ENCODE measurements around the gene UST. TPM values are rescaled to one million over a fixed set of nuclear protein-coding genes. Genes with fewer than 3 reads are reported as not detected.

The UST gene
- total and polyA plus RNA-seq, 4 donors, result 0.24 to 2.7 (median 0.87) TPM

GRCh38 chr6:148874698-148875293 lies 128.0 kb downstream of the UST start:
- no peaks in the 10 kb centered on the region for H3K36me3 ChIP-seq (ENCODE audit: control insufficient read depth in 4 of 4, insufficient read depth in 3 of 4, low read depth in 1 of 4, low read length in 3 of 4)
- H3K27me3 ChIP-seq (ENCODE audit: control insufficient read depth in 4 of 4, insufficient read depth in 4 of 4, low read length in 3 of 4), result peaks cover 0 to 3% (median 0%) of the 10 kb centered on the region in 4 donors
- DNase-seq (ENCODE audit: low spot score), result no peak
- H3K9ac ChIP-seq (ENCODE audit: low read depth in 1 of 2, low read length in 2 of 2), result no peak overlapping the region
- 73% methylated on average over 9 of the region's 9 CpGs for WGBS
- H3K4me1 ChIP-seq (ENCODE audit: control insufficient read depth in 4 of 4, insufficient read depth in 4 of 4, low read length in 3 of 4), result no peaks in the 10 kb centered on the region
- no peak overlapping the region for H3K4me3 ChIP-seq (ENCODE audit: low read depth in 1 of 3, low read length in 3 of 3)
- TF ChIP-seq, protein P1, sequence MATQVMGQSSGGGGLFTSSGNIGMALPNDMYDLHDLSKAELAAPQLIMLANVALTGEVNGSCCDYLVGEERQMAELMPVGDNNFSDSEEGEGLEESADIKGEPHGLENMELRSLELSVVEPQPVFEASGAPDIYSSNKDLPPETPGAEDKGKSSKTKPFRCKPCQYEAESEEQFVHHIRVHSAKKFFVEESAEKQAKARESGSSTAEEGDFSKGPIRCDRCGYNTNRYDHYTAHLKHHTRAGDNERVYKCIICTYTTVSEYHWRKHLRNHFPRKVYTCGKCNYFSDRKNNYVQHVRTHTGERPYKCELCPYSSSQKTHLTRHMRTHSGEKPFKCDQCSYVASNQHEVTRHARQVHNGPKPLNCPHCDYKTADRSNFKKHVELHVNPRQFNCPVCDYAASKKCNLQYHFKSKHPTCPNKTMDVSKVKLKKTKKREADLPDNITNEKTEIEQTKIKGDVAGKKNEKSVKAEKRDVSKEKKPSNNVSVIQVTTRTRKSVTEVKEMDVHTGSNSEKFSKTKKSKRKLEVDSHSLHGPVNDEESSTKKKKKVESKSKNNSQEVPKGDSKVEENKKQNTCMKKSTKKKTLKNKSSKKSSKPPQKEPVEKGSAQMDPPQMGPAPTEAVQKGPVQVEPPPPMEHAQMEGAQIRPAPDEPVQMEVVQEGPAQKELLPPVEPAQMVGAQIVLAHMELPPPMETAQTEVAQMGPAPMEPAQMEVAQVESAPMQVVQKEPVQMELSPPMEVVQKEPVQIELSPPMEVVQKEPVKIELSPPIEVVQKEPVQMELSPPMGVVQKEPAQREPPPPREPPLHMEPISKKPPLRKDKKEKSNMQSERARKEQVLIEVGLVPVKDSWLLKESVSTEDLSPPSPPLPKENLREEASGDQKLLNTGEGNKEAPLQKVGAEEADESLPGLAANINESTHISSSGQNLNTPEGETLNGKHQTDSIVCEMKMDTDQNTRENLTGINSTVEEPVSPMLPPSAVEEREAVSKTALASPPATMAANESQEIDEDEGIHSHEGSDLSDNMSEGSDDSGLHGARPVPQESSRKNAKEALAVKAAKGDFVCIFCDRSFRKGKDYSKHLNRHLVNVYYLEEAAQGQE (IDR thresholded peaks at IDR 0.05), result no peak
- TF ChIP-seq CTCF (IDR thresholded peaks at IDR 0.05; ENCODE audit: low read depth, low read length, missing input control) (no peak), GABPA (IDR thresholded peaks at IDR 0.05 in 1 of 2, conservative IDR thresholded peaks at IDR 0.05 in 1 of 2) (no peak), EGR1 (IDR thresholded peaks at IDR 0.05; ENCODE audit: low read depth in 2 of 2) (no peak), SP1 (IDR thresholded peaks at IDR 0.05) (no peak), HNF4G (IDR thresholded peaks at IDR 0.05) (no peak), FOXA2 (IDR thresholded peaks at IDR 0.05) (no peak), JUND (IDR thresholded peaks at IDR 0.05) (no peak), NR2F2 (IDR thresholded peaks at IDR 0.05) (no peak), RXRA (IDR thresholded peaks at IDR 0.05) (no peak), TAF1 (conservative IDR thresholded peaks at IDR 0.05) (no peak), FOXA1 (IDR thresholded peaks at IDR 0.05) (no peak), HNF4A (conservative IDR thresholded peaks at IDR 0.05) (no peak), YY1 (IDR thresholded peaks at IDR 0.05) (no peak), RAD21 (IDR thresholded peaks at IDR 0.05) (no peak)
- TF ChIP-seq, protein P2, sequence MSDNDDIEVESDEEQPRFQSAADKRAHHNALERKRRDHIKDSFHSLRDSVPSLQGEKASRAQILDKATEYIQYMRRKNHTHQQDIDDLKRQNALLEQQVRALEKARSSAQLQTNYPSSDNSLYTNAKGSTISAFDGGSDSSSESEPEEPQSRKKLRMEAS (IDR thresholded peaks at IDR 0.05), result no peak
- TF ChIP-seq, protein P3, sequence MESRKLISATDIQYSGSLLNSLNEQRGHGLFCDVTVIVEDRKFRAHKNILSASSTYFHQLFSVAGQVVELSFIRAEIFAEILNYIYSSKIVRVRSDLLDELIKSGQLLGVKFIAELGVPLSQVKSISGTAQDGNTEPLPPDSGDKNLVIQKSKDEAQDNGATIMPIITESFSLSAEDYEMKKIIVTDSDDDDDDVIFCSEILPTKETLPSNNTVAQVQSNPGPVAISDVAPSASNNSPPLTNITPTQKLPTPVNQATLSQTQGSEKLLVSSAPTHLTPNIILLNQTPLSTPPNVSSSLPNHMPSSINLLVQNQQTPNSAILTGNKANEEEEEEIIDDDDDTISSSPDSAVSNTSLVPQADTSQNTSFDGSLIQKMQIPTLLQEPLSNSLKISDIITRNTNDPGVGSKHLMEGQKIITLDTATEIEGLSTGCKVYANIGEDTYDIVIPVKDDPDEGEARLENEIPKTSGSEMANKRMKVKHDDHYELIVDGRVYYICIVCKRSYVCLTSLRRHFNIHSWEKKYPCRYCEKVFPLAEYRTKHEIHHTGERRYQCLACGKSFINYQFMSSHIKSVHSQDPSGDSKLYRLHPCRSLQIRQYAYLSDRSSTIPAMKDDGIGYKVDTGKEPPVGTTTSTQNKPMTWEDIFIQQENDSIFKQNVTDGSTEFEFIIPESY (IDR thresholded peaks at IDR 0.05), result no peak
- TF ChIP-seq, protein P4, sequence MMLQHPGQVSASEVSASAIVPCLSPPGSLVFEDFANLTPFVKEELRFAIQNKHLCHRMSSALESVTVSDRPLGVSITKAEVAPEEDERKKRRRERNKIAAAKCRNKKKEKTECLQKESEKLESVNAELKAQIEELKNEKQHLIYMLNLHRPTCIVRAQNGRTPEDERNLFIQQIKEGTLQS (IDR thresholded peaks at IDR 0.05), result no peak
- no peak overlapping the region for H3K27ac ChIP-seq (ENCODE audit: low read depth in 1 of 2, low read length in 2 of 2)
- no peaks in the 10 kb centered on the region for H3K9me3 ChIP-seq (ENCODE audit: control insufficient read depth in 4 of 4, low read length in 3 of 4)
